Esophagus muscularis mucosa (tissue), 3 donors: ENCODE measurements around the gene KHNYN.

Source experiments
- CTCF ChIP-seq, 3 experiments: fragments of 200-600 bp in 2 of 3; fragments of 450-650 bp in 1 of 3; sonication (generic) in 2 of 3; IDR thresholded peaks; one replicate each; pipeline ENCODE4 v1.5.1; 2017 to 2019; ENCODE audit warnings: antibody characterized with exemption in 3 of 3, mild to moderate bottlenecking in 2 of 3, moderate library complexity in 1 of 3
- POLR2AphosphoS5 ChIP-seq, 2 donors: sonication (generic); formaldehyde crosslinking; IDR thresholded peaks; one replicate each; pipeline ENCODE4 v1.6.1; 2017; ENCODE audit warnings: antibody characterized with exemption in 2 of 2

GRCh38 chr14:24456980-24457379 is 27.2 kb downstream of the KHNYN start:
- TF ChIP-seq POLR2AphosphoS5 (IDR thresholded peaks at IDR 0.05) = no peak
- TF ChIP-seq CTCF (IDR thresholded peaks at IDR 0.05) = no peak
